Activated CD8-positive, alpha-beta T cell treated with anti-CD3 and anti-CD28 coated beads for 36 hours (primary cell): Measurements from ENCODE around the gene ALDH8A1. TPM values are rescaled to one million over a fixed set of nuclear protein-coding genes. Genes with fewer than 3 reads are reported as not detected.

Source experiments
- ATAC-seq: fragments of 200-7000 bp; cut with Tn5 transposase; one replicate; pipeline ENCODE4 v1.10.0; 2021; ENCODE audit warnings: mild to moderate bottlenecking, moderate library complexity
- CTCF ChIA-PET: fragments of 350-600 bp; sonication (Branson Sonifier 250); formaldehyde crosslinking; loops from one replicate; lab custom pipeline; 2021; ENCODE audit warnings: antibody characterized with exemption; lab: Charles Lee
- POLR2A ChIA-PET: fragments of 350-600 bp; sonication (Branson Sonifier 250); formaldehyde crosslinking; loops from one replicate; lab custom pipeline; 2021; ENCODE audit warnings: antibody characterized with exemption; lab: Charles Lee
- DNase-seq: peaks from one replicate; pipeline ENCODE4 v3.0.0-alpha.2; 2020
- H3K27ac Mint-ChIP-seq: one replicate; pipeline ENCODE4 v1.8.0; 2021; ENCODE audit warnings: mild to moderate bottlenecking, mixed read lengths
- H3K27me3 Mint-ChIP-seq: one replicate; pipeline ENCODE4 v1.8.0; 2021; ENCODE audit warnings: mixed read lengths
- H3K36me3 Mint-ChIP-seq: one replicate; pipeline ENCODE4 v1.8.0; 2021; ENCODE audit warnings: low read depth, mixed read lengths
- H3K4me1 Mint-ChIP-seq: one replicate; pipeline ENCODE4 v1.8.0; 2021; ENCODE audit warnings: low read depth, mixed read lengths
- H3K4me3 Mint-ChIP-seq: one replicate; pipeline ENCODE4 v1.8.0; 2021; ENCODE audit warnings: mild to moderate bottlenecking, moderate library complexity, mixed read lengths
- H3K9me3 Mint-ChIP-seq: one replicate; pipeline ENCODE4 v1.8.0; 2021; ENCODE audit warnings: mixed read lengths
- CTCF ChIP-seq: fragments of 200-600 bp; IDR thresholded peaks from one replicate; pipeline ENCODE4 v1.8.0; 2022; ENCODE audit warnings: antibody characterized with exemption, mild to moderate bottlenecking
- intact Hi-C: fragments of 100-400 bp; cut with micrococcal nuclease; formaldehyde crosslinking; loops from one replicate; pipeline ENCODE4 v1.10.0; 2022
- total RNA-seq, 2 experiments: library from RNA; stranded (reverse); gene quantifications; one replicate each; pipeline ENCODE4 v1.2.3, GENCODE V29; 2021

Gene ALDH8A1
- total RNA-seq, 2 experiments from 2014 or later = 1.2 to 1.6 TPM

GRCh38 chr6:134936931-134937330 lies 13.0 kb downstream of the ALDH8A1 start:
- Mint-ChIP-seq H3K4me3 (no peak overlapping the region), H3K27me3 (no peaks in the 10 kb centered on the region), H3K36me3 (no peaks in the 10 kb centered on the region), H3K9me3 (no peaks in the 10 kb centered on the region), H3K27ac (peak overlapping the region; percentile 5), H3K4me1 (peaks cover 25% of the 10 kb centered on the region)
- ChIA-PET CTCF (interaction anchor here (2.2 kb wide), 1 partner anchor 813 kb away, joined by 5 read pairs; no protein-coding TSS in a partner anchor), POLR2A (no interaction called here)
- intact Hi-C loops = loop anchor here (5.0 kb wide), 1 partner anchor 765 kb away; no protein-coding TSS in a partner anchor
- ATAC-seq (no peak), DNase-seq (no peak)
- TF ChIP-seq CTCF = no peak

GRCh38 chr6:134936476-134936875 lies 13.4 kb downstream of the ALDH8A1 start:
- intact Hi-C loops = loop anchor here (5.0 kb wide), 1 partner anchor 764 kb away; no protein-coding TSS in a partner anchor
- no peak for DNase-seq
- no peaks in the 10 kb centered on the region for H3K9me3 Mint-ChIP-seq
- no peaks in the 10 kb centered on the region for H3K36me3 Mint-ChIP-seq
- CTCF ChIA-PET = no interaction called here
- TF ChIP-seq CTCF = no peak
- no peak overlapping the region for H3K4me3 Mint-ChIP-seq
- H3K4me1 Mint-ChIP-seq = peaks cover 25% of the 10 kb centered on the region
- ATAC-seq = no peak
- H3K27ac Mint-ChIP-seq = peak overlapping the region; percentile 5
- POLR2A ChIA-PET = interaction anchor here (0.6 kb wide), 1 partner anchor 488 kb away, joined by 3 read pairs; no protein-coding TSS in a partner anchor
- H3K27me3 Mint-ChIP-seq = no peaks in the 10 kb centered on the region

GRCh38 chr6:134934793-134935485 lies 15.0 kb downstream of the ALDH8A1 start:
- DNase-seq (no peak), ATAC-seq (no peak)
- CTCF ChIA-PET = interaction anchor here (0.7 to 1.3 kb wide), 2 partner anchors 52 to 846 kb away, joined by 3 to 4 read pairs; no protein-coding TSS in a partner anchor
- no peak for TF ChIP-seq CTCF
- POLR2A ChIA-PET = no interaction called here
- Mint-ChIP-seq H3K4me1 (peaks cover 23% of the 10 kb centered on the region), H3K36me3 (no peaks in the 10 kb centered on the region), H3K4me3 (no peak overlapping the region), H3K9me3 (no peaks in the 10 kb centered on the region), H3K27ac (no peak overlapping the region), H3K27me3 (no peaks in the 10 kb centered on the region)
- intact Hi-C loops = loop anchor here (5.0 kb wide), 1 partner anchor 763 kb away; no protein-coding TSS in a partner anchor

GRCh38 chr6:134932535-134933470 lies 17.1 kb downstream of the ALDH8A1 start:
- no peaks in the 10 kb centered on the region for H3K27me3 Mint-ChIP-seq
- H3K4me3 Mint-ChIP-seq = no peak overlapping the region
- peaks cover 9% of the 10 kb centered on the region for H3K4me1 Mint-ChIP-seq
- ATAC-seq (no peak), DNase-seq (no peak)
- ChIA-PET CTCF (interaction anchor here (1.0 to 1.2 kb wide), 2 partner anchors 8 to 809 kb away, joined by 3 to 6 read pairs; no protein-coding TSS in a partner anchor), POLR2A (no interaction called here)
- H3K9me3 Mint-ChIP-seq = no peaks in the 10 kb centered on the region
- H3K36me3 Mint-ChIP-seq = no peaks in the 10 kb centered on the region
- TF ChIP-seq CTCF = no peak
- intact Hi-C loops = no loop called here
- H3K27ac Mint-ChIP-seq = no peak overlapping the region
